Inflammatory macrophage (primary cell): ENCODE measurements around the gene GCH1.

ENCODE experiments used
- DNase-seq, 2 donors: peaks; one replicate each; pipeline ENCODE4 v3.0.0-alpha.2; 2020 to 2022

GCH1 gene

GRCh38 chr14:54796961-54797360, 105.7 kb downstream of the GCH1 start:
- no peak for DNase-seq

GRCh38 chr14:54794796-54795195, 107.8 kb downstream of the GCH1 start:
- DNase-seq, result no peak

- no peak for DNase-seq
These were observed 108.5 kb downstream of the GCH1 start for GRCh38 chr14:54794159-54794558.

GRCh38 chr14:54792288-54792687, 110.3 kb downstream of the GCH1 start:
- DNase-seq, result no peak
